HFF-Myc (cell line): Measurements from ENCODE around the gene NOX5.

Experiments used
- DNase-seq: peaks from one replicate; pipeline ENCODE4 v3.0.0-alpha.2; 2011; ENCODE audit warnings: low read depth; ENCODE audit errors: extremely low read depth
- H3K4me3 ChIP-seq: replicated peaks from 2 replicates; pipeline ENCODE4 v1.5.1; 2011; ENCODE audit warnings: low read depth, mild to moderate bottlenecking, control low read depth, low read length
- CTCF ChIP-seq: IDR thresholded peaks from 2 replicates; pipeline ENCODE4 v1.5.1; 2012; ENCODE audit warnings: mild to moderate bottlenecking, low read depth, low read length, control low read depth; ENCODE audit errors: missing control alignments

The NOX5 gene

GRCh38 chr15:69088300-69088965 lies 73.9 kb downstream of the NOX5 start:
- DNase-seq: no peak
- no peak for TF ChIP-seq CTCF
- H3K4me3 ChIP-seq: no peak overlapping the region

- TF ChIP-seq CTCF: no peak
- no peak overlapping the region for H3K4me3 ChIP-seq
Measured at GRCh38 chr15:69089258-69089657, 74.8 kb downstream of the NOX5 start.

GRCh38 chr15:69090197-69090948 lies 75.9 kb downstream of the NOX5 start:
- no peak overlapping the region for H3K4me3 ChIP-seq
- TF ChIP-seq CTCF: no peak
- peak; percentile 22 for DNase-seq

More at GRCh38 chr15:69089258-69089657, 74.8 kb downstream of the NOX5 start:
- DNase-seq: no peak

GRCh38 chr15:69091654-69092053 lies 77.2 kb downstream of the NOX5 start:
- no peak for DNase-seq
- TF ChIP-seq CTCF: no peak
- no peak overlapping the region for H3K4me3 ChIP-seq

- peak; percentile 29 for DNase-seq
- no peak overlapping the region for H3K4me3 ChIP-seq
- TF ChIP-seq CTCF: no peak
Measured at GRCh38 chr15:69092159-69092558, 77.7 kb downstream of the NOX5 start.

GRCh38 chr15:69093127-69093526 lies 78.6 kb downstream of the NOX5 start:
- H3K4me3 ChIP-seq: no peak overlapping the region
- no peak for DNase-seq
- TF ChIP-seq CTCF: no peak
